ENCODE data around the gene OR6B2.

OR6B2 gene

GRCh38 chr2:240037358-240037757 is 7.1 kb upstream of the OR6B2 start:
- no peak for DNase-seq

GRCh38 chr2:240033330-240033678 is 3.1 kb upstream of the OR6B2 start:
- DNase-seq: no peak

GRCh38 chr2:240032406-240033329 is 2.4 kb upstream of the OR6B2 start:
- no peak for DNase-seq

- DNase-seq: peak; percentile 46
Observed at GRCh38 chr2:240024766-240025165, 5.5 kb downstream of the OR6B2 start.

GRCh38 chr2:240023792-240024191 is 6.4 kb downstream of the OR6B2 start:
- no peak for DNase-seq

- peak; percentile 61 for DNase-seq
Observed at GRCh38 chr2:240021488-240022104, 8.6 kb downstream of the OR6B2 start.

- DNase-seq: no peak
Observed at GRCh38 chr2:240018071-240018750, 12.0 kb downstream of the OR6B2 start.

GRCh38 chr2:240014327-240014726 is 15.9 kb downstream of the OR6B2 start:
- no peak for DNase-seq

GRCh38 chr2:240013343-240013742 is 16.9 kb downstream of the OR6B2 start:
- no peak for DNase-seq

- no peak for DNase-seq
Observed at GRCh38 chr2:240002983-240003382, 27.2 kb downstream of the OR6B2 start.

- no peak for DNase-seq
Observed at GRCh38 chr2:240000671-240001070, 29.6 kb downstream of the OR6B2 start.

- DNase-seq: no peak
Observed at GRCh38 chr2:239997686-239998409, 32.4 kb downstream of the OR6B2 start.

- no peak for DNase-seq
Observed at GRCh38 chr2:239994086-239994485, 36.1 kb downstream of the OR6B2 start.

GRCh38 chr2:239993291-239993690 is 36.9 kb downstream of the OR6B2 start:
- no peak for DNase-seq

GRCh38 chr2:239991689-239992314 is 38.4 kb downstream of the OR6B2 start:
- no peak for DNase-seq

- no peak for DNase-seq
Observed at GRCh38 chr2:239990966-239991365, 39.3 kb downstream of the OR6B2 start.

GRCh38 chr2:239985356-239985755 is 44.9 kb downstream of the OR6B2 start:
- DNase-seq: no peak

GRCh38 chr2:239984421-239985194 is 45.6 kb downstream of the OR6B2 start:
- no peak for DNase-seq

- no peak for DNase-seq
Observed at GRCh38 chr2:239983004-239983778, 47.0 kb downstream of the OR6B2 start.

Data from activated CD4-positive, CD25-positive, alpha-beta regulatory T cell treated with anti-CD3 and anti-CD28 coated beads, Interleukin-2, amount 50 U/mL, for 72 hours (primary cell).